HG03558 (cell line): ENCODE measurements around the gene SMIM28.
"Not testable (repeated sequence)": the region's sequence is repeated elsewhere in the genome, so short reads cannot be mapped to it uniquely, and the experiment has no call there.

ENCODE experiments used
- ATAC-seq: cut with Tn5 transposase; IDR thresholded peaks from one replicate; pipeline ENCODE4 v1.9.1; 2021; ENCODE audit warnings: moderate number of reproducible peaks; ENCODE audit not compliant: unreplicated experiment; ENCODE audit errors: extremely low read depth

The SMIM28 gene

GRCh38 chr6:138403801-138404665 is 26.3 kb downstream of the SMIM28 start, which contains the start of gene HEBP2:
HEBP2 (plus strand) TSS chr6:138404223; CDS start chr6:138404496, 273 bp downstream.
- ATAC-seq: no peak

GRCh38 chr6:138404666-138405337 is 27.1 kb downstream of the SMIM28 start:
- no peak for ATAC-seq

GRCh38 chr6:138405816-138406413 is 28.2 kb downstream of the SMIM28 start:
- no peak for ATAC-seq

GRCh38 chr6:138406443-138406842 is 28.7 kb downstream of the SMIM28 start:
- no peak for ATAC-seq

- ATAC-seq: no peak
Observed at GRCh38 chr6:138410048-138410735, 32.5 kb downstream of the SMIM28 start.

- no peak for ATAC-seq
Observed at GRCh38 chr6:138410972-138411880, 33.5 kb downstream of the SMIM28 start.

GRCh38 chr6:138415125-138415524 is 37.4 kb downstream of the SMIM28 start:
- ATAC-seq: no peak

GRCh38 chr6:138416206-138416605 is 38.5 kb downstream of the SMIM28 start:
- no peak for ATAC-seq

GRCh38 chr6:138417493-138418117 is 39.9 kb downstream of the SMIM28 start:
- no peak for ATAC-seq

- no peak for ATAC-seq
Observed at GRCh38 chr6:138418118-138418742, 40.5 kb downstream of the SMIM28 start.

GRCh38 chr6:138419766-138420165 is 42.1 kb downstream of the SMIM28 start:
- no peak for ATAC-seq

GRCh38 chr6:138420356-138420755 is 42.7 kb downstream of the SMIM28 start:
- ATAC-seq: no peak

- ATAC-seq: no peak
Observed at GRCh38 chr6:138421089-138421488, 43.4 kb downstream of the SMIM28 start.

- ATAC-seq: no peak
Observed at GRCh38 chr6:138421608-138422007, 43.9 kb downstream of the SMIM28 start.

GRCh38 chr6:138422861-138423260 is 45.2 kb downstream of the SMIM28 start:
- ATAC-seq: no peak

GRCh38 chr6:138424004-138424904 is 46.5 kb downstream of the SMIM28 start:
- no peak for ATAC-seq

- not testable (repeated sequence) for ATAC-seq
Observed at GRCh38 chr6:138425256-138425655, 47.6 kb downstream of the SMIM28 start.
